SK-N-MC (cell line): Measurements from ENCODE around the gene FAAP100.

Experiments
- DNase-seq: peaks from one replicate; pipeline ENCODE4 v3.0.0-alpha.2; 2011; ENCODE audit warnings: low read depth, low spot score
- H3K27ac ChIP-seq: fragments of 200-600 bp; sonication (generic); 2 replicates; pipeline ENCODE4 v1.5.1; 2016; ENCODE audit warnings: mixed run types
- H3K36me3 ChIP-seq: fragments of 200-600 bp; sonication (generic); 2 replicates; pipeline ENCODE4 v1.6.1; 2017; ENCODE audit warnings: antibody characterized with exemption, low read length, mixed read lengths; ENCODE audit not compliant: insufficient read depth
- H3K4me3 ChIP-seq: fragments of 200-600 bp; sonication (generic); 2 replicates; pipeline ENCODE4 v1.5.1; 2016
- H3K9ac ChIP-seq: fragments of 200-600 bp; sonication (generic); 2 replicates; pipeline ENCODE4 v1.8.0; 2017; ENCODE audit warnings: mixed run types, mixed read lengths; ENCODE audit not compliant: insufficient read length
- H3K9me3 ChIP-seq: fragments of 200-600 bp; sonication (generic); 2 replicates; pipeline ENCODE4 v1.6.1; 2017; ENCODE audit warnings: low read depth, mild to moderate bottlenecking, antibody characterized with exemption, low read length, moderate library complexity, mixed read lengths
- EZH2 ChIP-seq: fragments of 200-600 bp; sonication (generic); IDR thresholded peaks from one replicate; pipeline ENCODE4 v1.6.1; 2017; ENCODE audit warnings: antibody characterized with exemption
- FOXP2 ChIP-seq: optimal IDR thresholded peaks from 2 replicates; pipeline ENCODE3; 2011; ENCODE audit warnings: mild to moderate bottlenecking, moderate library complexity; ENCODE audit not compliant: insufficient read depth; ENCODE audit errors: extremely low read length, control extremely low read depth
- POLR2AphosphoS5 ChIP-seq: IDR thresholded peaks from 2 replicates; pipeline ENCODE4 v1.6.1; 2012; ENCODE audit warnings: mild to moderate bottlenecking, low read depth, low read length, borderline replicate concordance

FAAP100 gene

GRCh38 chr17:81553018-81553615, 964 bp upstream of the FAAP100 start:
- H3K4me3 ChIP-seq, result peak overlapping the region; percentile 92
- peak overlapping the region; percentile 47 for H3K9ac ChIP-seq
- peaks cover 30% of the 10 kb centered on the region for H3K36me3 ChIP-seq
- peak; percentile 34 for DNase-seq
- peak; percentile 65 for TF ChIP-seq POLR2AphosphoS5
- TF ChIP-seq FOXP2, result no peak
- H3K27ac ChIP-seq, result peak overlapping the region; percentile 71
- H3K9me3 ChIP-seq, result no peaks in the 10 kb centered on the region

DNA sequence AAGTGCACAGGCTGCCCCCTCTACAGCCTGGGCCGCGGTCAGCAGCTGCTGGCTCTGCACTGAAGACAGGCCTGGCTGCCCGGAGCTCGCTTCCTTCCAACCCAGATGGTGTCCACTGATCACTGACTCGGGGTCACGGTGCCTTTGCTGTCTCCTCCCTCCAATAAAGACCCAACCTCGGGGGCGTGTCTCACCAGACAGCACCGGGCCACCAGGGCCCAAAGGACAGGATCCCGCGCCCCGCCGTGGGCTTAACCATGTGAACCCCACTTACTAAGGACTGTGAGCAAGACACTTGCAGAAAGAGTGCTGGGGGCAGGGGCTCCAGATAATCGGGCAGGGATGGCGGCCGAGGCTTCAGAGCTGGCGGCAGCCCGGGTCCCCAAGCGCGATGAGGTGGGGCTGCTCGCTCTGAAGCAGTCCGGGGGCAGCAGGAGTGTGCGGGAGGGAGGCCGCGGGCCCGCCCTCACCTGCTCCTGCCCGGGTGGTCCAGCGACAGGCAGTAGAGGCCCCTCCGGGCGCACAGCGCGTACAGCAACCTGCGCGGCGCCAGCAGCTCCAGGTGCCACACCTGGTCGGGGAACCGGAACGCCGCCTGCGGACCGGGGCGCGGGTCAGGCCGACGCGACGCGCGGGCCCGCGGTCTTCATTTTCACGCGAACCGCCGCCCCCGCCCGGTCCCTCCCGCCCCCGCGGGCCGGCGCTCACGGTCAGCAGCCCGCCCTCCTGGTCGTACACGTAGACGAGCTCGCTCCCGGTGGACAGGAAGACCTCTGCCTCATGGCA, 502 bp downstream of the FAAP100 start:
- no peak for TF ChIP-seq FOXP2
- TF ChIP-seq POLR2AphosphoS5, result no peak; the same call in 1 of the 2 replicates
- TF ChIP-seq EZH2, result no peak
- peaks cover 25% of the 10 kb centered on the region; the same call in 1 of the 2 replicates for H3K36me3 ChIP-seq
- H3K9ac ChIP-seq, result peak overlapping the region; percentile 80
- H3K9me3 ChIP-seq, result no peaks in the 10 kb centered on the region
- H3K27ac ChIP-seq, result peak overlapping the region; percentile 56; the same call in 1 of the 2 replicates
- H3K4me3 ChIP-seq, result peak overlapping the region; percentile 92
- no peak for DNase-seq

- TF ChIP-seq EZH2 (no peak), POLR2AphosphoS5 (no peak), FOXP2 (no peak)
- no peaks in the 10 kb centered on the region for H3K9me3 ChIP-seq
- no peak overlapping the region for H3K27ac ChIP-seq
- DNase-seq, result no peak
- peaks cover 26% of the 10 kb centered on the region; the same call in 1 of the 2 replicates for H3K36me3 ChIP-seq
- peak overlapping the region; percentile 92 for H3K4me3 ChIP-seq
- H3K9ac ChIP-seq, result peak overlapping the region; percentile 80
Measured at GRCh38 chr17:81550830-81551457, 1.2 kb downstream of the FAAP100 start.

DNA sequence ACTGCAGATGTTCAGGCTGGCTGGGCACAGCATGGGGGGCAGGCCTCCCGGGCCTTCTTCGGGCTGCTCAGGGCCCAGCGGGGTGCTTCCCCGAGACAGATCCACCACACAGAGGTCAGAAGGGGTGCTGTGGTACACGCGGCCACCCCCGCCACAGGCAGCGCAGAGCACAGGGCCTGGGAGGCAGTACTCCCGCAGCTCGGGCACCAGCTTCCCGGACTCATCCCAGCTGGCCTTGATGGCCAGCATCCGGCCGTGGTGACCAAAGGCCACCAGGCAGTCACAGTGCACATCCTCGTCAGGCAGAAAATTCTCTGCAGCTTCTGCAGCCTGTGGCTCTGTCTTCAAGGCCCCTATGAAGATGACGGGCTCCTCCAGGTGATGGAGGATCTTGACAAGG, 1.9 kb downstream of the FAAP100 start:
- H3K9me3 ChIP-seq, result no peaks in the 10 kb centered on the region
- no peak for DNase-seq
- TF ChIP-seq POLR2AphosphoS5, result no peak
- no peak for TF ChIP-seq FOXP2
- TF ChIP-seq EZH2, result no peak
- peaks cover 28% of the 10 kb centered on the region; the same call in 1 of the 2 replicates for H3K36me3 ChIP-seq
- H3K4me3 ChIP-seq, result no peak overlapping the region
- H3K9ac ChIP-seq, result no peak overlapping the region
- H3K27ac ChIP-seq, result no peak overlapping the region

GRCh38 chr17:81549826-81550225, 2.3 kb downstream of the FAAP100 start:
- Histone ChIP-seq H3K36me3 (peaks cover 31% of the 10 kb centered on the region; the same call in 1 of the 2 replicates), H3K9ac (no peak overlapping the region), H3K27ac (no peak overlapping the region), H3K4me3 (no peak overlapping the region), H3K9me3 (no peaks in the 10 kb centered on the region)
- TF ChIP-seq POLR2AphosphoS5 (no peak), FOXP2 (no peak), EZH2 (no peak)
- DNase-seq, result no peak

DNA sequence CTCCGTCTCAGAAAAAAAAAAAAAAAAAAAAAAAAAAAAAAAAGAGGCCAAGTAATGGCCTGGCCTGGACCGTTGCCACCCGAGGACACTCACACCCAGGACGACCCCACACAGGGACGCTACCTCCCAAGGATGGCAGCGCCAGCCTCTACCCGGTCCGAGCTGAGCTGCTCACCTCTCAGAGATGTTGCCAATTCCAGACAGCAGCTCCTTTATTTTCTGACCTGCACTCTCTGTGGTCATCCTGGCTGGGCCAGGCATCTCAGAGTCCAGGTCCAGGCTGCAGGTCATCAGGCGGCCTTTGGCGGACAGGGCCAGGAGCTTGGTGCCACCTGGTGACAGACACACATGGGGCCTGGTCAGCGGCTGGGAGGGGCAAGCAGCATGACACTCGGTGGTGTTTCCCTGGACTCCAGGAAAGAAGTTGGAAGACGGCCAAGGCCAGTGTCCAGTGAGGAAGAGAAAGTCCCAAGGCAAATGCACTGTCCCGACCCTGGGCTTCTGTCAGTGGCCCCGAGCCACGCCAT, 3.1 kb downstream of the FAAP100 start:
- H3K27ac ChIP-seq, result no peak overlapping the region
- TF ChIP-seq FOXP2 (no peak), POLR2AphosphoS5 (no peak), EZH2 (no peak)

DNA sequence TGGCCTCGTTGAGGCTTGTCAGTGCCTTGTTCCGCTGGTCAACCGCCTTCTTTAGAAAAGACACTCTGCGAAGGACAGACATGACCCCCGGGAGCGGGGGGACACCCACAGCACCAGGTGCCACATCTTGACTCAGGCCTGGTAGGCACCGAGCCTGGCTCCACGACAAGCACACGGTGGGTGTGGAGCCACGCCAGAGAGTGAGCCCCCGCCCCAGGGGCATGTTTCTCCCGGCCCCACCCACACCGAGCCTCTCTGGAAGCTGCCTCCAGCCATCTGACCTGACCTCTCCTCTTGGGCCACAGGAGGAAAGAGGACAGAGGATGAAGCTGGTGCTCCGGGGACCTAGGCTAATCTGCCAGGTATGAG, 4.6 kb downstream of the FAAP100 start:
- Histone ChIP-seq H3K9ac (no peak overlapping the region), H3K4me3 (no peak overlapping the region), H3K27ac (no peak overlapping the region), H3K9me3 (no peaks in the 10 kb centered on the region), H3K36me3 (peaks cover 34% of the 10 kb centered on the region; the same call in 1 of the 2 replicates)
- DNase-seq, result no peak
- no peak for TF ChIP-seq FOXP2
- no peak for TF ChIP-seq EZH2
- TF ChIP-seq POLR2AphosphoS5, result no peak

More for the DNA sequence above, 3.1 kb downstream of the FAAP100 start:
- Histone ChIP-seq H3K4me3 (no peak overlapping the region), H3K9me3 (no peaks in the 10 kb centered on the region), H3K9ac (no peak overlapping the region), H3K36me3 (peaks cover 34% of the 10 kb centered on the region; the same call in 1 of the 2 replicates)
- DNase-seq, result no peak
